ENCODE results near the gene SWAP70.

The SWAP70 gene

GRCh38 chr11:9755561-9756185 lies 91.8 kb downstream of the SWAP70 start:
- peaks cover 49% of the 10 kb centered on the region for H3K4me1 ChIP-seq (ENCODE audit: control insufficient read depth, insufficient read depth, low read depth, low read length)
- peaks cover 3 to 15% of the 10 kb centered on the region in 2 experiments for H3K36me3 ChIP-seq (ENCODE audit: control insufficient read depth in 1 of 2, insufficient read depth in 2 of 2, low read depth in 1 of 2, low read length in 2 of 2)
- H3K14ac ChIP-seq (ENCODE audit: low read length in 2 of 2): peak overlapping the region in 1 of 2 experiments; percentile 51
- H3K4me2 ChIP-seq (ENCODE audit: low read length, poor library complexity, severe bottlenecking): no peak overlapping the region
- H3K9me3 ChIP-seq (ENCODE audit: control insufficient read depth, low read length): no peaks in the 10 kb centered on the region
- no peaks in the 10 kb centered on the region for H3K79me1 ChIP-seq (replicated peaks; ENCODE audit: low read length, poor library complexity, severe bottlenecking)
- H3K4me3 ChIP-seq (ENCODE audit: insufficient read depth in 1 of 2, low read depth in 1 of 2, low read length in 2 of 2): no peak overlapping the region
- H3K4ac ChIP-seq (ENCODE audit: low read depth in 1 of 2, low read length in 2 of 2): peak overlapping the region; percentile 20 to 75
- H4K8ac ChIP-seq (ENCODE audit: low read length): peak overlapping the region; percentile 87
- peak overlapping the region; percentile 9 to 23 for H2BK12ac ChIP-seq (ENCODE audit: low read length in 2 of 2)
- peak overlapping the region; percentile 88 for H4K91ac ChIP-seq (ENCODE audit: low read length)
- H3K18ac ChIP-seq (ENCODE audit: low read depth in 1 of 2, low read length in 2 of 2): peak overlapping the region; percentile 80 to 85
- no peak overlapping the region for H2AFZ ChIP-seq (ENCODE audit: low read depth, low read length)
- peak overlapping the region; percentile 6 for H3K9ac ChIP-seq (ENCODE audit: low read length)
- H2BK5ac ChIP-seq (ENCODE audit: low read depth, low read length, poor library complexity, severe bottlenecking): no peak overlapping the region
- H2BK120ac ChIP-seq (ENCODE audit: low read depth, low read length): peak overlapping the region; percentile 76
- WGBS: 44% methylated on average over 7 of the region's 7 CpGs
- H3K27me3 ChIP-seq (ENCODE audit: control insufficient read depth in 1 of 2, insufficient read depth in 1 of 2, low read length in 2 of 2): no peaks in the 10 kb centered on the region
- H3K23ac ChIP-seq (ENCODE audit: low read length in 2 of 2): no peak overlapping the region
- H2BK15ac ChIP-seq (ENCODE audit: low read depth, poor library complexity, severe bottlenecking): peak overlapping the region; percentile 87
- H2AK5ac ChIP-seq (ENCODE audit: low read length, severe bottlenecking): peak overlapping the region; percentile 69
- H3K27ac ChIP-seq (ENCODE audit: low read length, poor library complexity, severe bottlenecking): peak overlapping the region; percentile 69
- peak; percentile 89 for DNase-seq

- peak overlapping the region; percentile 69 for H2AK5ac ChIP-seq (ENCODE audit: low read length, severe bottlenecking)
- H3K27ac ChIP-seq (ENCODE audit: low read length, poor library complexity, severe bottlenecking): peak overlapping the region; percentile 69
- peaks cover 49% of the 10 kb centered on the region for H3K4me1 ChIP-seq (ENCODE audit: control insufficient read depth, insufficient read depth, low read depth, low read length)
- H3K14ac ChIP-seq (ENCODE audit: low read length in 2 of 2): no peak overlapping the region
- H3K23ac ChIP-seq (ENCODE audit: low read length in 2 of 2): no peak overlapping the region
- peaks cover 3 to 7% of the 10 kb centered on the region in 2 experiments for H3K36me3 ChIP-seq (ENCODE audit: control insufficient read depth in 1 of 2, insufficient read depth in 2 of 2, low read depth in 1 of 2, low read length in 2 of 2)
- H2BK120ac ChIP-seq (ENCODE audit: low read depth, low read length): no peak overlapping the region
- peak overlapping the region; percentile 6 for H3K9ac ChIP-seq (ENCODE audit: low read length)
- H2BK5ac ChIP-seq (ENCODE audit: low read depth, low read length, poor library complexity, severe bottlenecking): no peak overlapping the region
- 97% methylated on average over 5 of the region's 5 CpGs for WGBS
- no peaks in the 10 kb centered on the region for H3K9me3 ChIP-seq (ENCODE audit: control insufficient read depth, low read length)
- no peaks in the 10 kb centered on the region for H3K27me3 ChIP-seq (ENCODE audit: control insufficient read depth in 1 of 2, insufficient read depth in 1 of 2, low read length in 2 of 2)
- no peak overlapping the region for H2AFZ ChIP-seq (ENCODE audit: low read depth, low read length)
- peak overlapping the region; percentile 85 for H4K91ac ChIP-seq (ENCODE audit: low read length)
- peak overlapping the region; percentile 58 to 75 for H3K4ac ChIP-seq (ENCODE audit: low read depth in 1 of 2, low read length in 2 of 2)
- peak overlapping the region; percentile 80 to 85 for H3K18ac ChIP-seq (ENCODE audit: low read depth in 1 of 2, low read length in 2 of 2)
- H2BK12ac ChIP-seq (ENCODE audit: low read length in 2 of 2): peak overlapping the region; percentile 60 to 87
- no peak overlapping the region for H3K4me3 ChIP-seq (ENCODE audit: insufficient read depth in 1 of 2, low read depth in 1 of 2, low read length in 2 of 2)
- H2BK15ac ChIP-seq (ENCODE audit: low read depth, poor library complexity, severe bottlenecking): no peak overlapping the region
- H3K4me2 ChIP-seq (ENCODE audit: low read length, poor library complexity, severe bottlenecking): no peak overlapping the region
- DNase-seq: no peak
- peak overlapping the region; percentile 87 for H4K8ac ChIP-seq (ENCODE audit: low read length)
- H3K79me1 ChIP-seq (replicated peaks; ENCODE audit: low read length, poor library complexity, severe bottlenecking): no peaks in the 10 kb centered on the region
Measured at GRCh38 chr11:9756461-9756860, 92.6 kb downstream of the SWAP70 start.

- Histone ChIP-seq H3K4me3 (ENCODE audit: insufficient read depth in 1 of 2, low read depth in 1 of 2, low read length in 2 of 2) (no peak overlapping the region), H3K27ac (ENCODE audit: low read length, poor library complexity, severe bottlenecking) (no peak overlapping the region), H4K91ac (ENCODE audit: low read length) (peak overlapping the region; percentile 85), H2BK5ac (ENCODE audit: low read depth, low read length, poor library complexity, severe bottlenecking) (no peak overlapping the region), H2AFZ (ENCODE audit: low read depth, low read length) (no peak overlapping the region), H2BK12ac (ENCODE audit: low read length in 2 of 2) (peak overlapping the region; percentile 60 to 87), H3K4ac (ENCODE audit: low read depth in 1 of 2, low read length in 2 of 2) (peak overlapping the region in 1 of 2 experiments; percentile 58), H3K14ac (ENCODE audit: low read length in 2 of 2) (no peak overlapping the region), H3K4me1 (ENCODE audit: control insufficient read depth, insufficient read depth, low read depth, low read length) (peaks cover 49% of the 10 kb centered on the region), H3K18ac (ENCODE audit: low read depth in 1 of 2, low read length in 2 of 2) (peak overlapping the region in 1 of 2 experiments; percentile 22), H3K9ac (ENCODE audit: low read length) (peak overlapping the region; percentile 96), H2BK120ac (ENCODE audit: low read depth, low read length) (peak overlapping the region; percentile 9), H3K79me1 (replicated peaks; ENCODE audit: low read length, poor library complexity, severe bottlenecking) (peaks cover under 1% of the 10 kb centered on the region), H2BK15ac (ENCODE audit: low read depth, poor library complexity, severe bottlenecking) (peak overlapping the region; percentile 26), H3K36me3 (ENCODE audit: control insufficient read depth in 1 of 2, insufficient read depth in 2 of 2, low read depth in 1 of 2, low read length in 2 of 2) (peaks cover 3% of the 10 kb centered on the region in 2 experiments), H3K27me3 (ENCODE audit: control insufficient read depth in 1 of 2, insufficient read depth in 1 of 2, low read length in 2 of 2) (no peaks in the 10 kb centered on the region), H3K9me3 (ENCODE audit: control insufficient read depth, low read length) (no peaks in the 10 kb centered on the region), H3K4me2 (ENCODE audit: low read length, poor library complexity, severe bottlenecking) (no peak overlapping the region), H4K8ac (ENCODE audit: low read length) (peak overlapping the region; percentile 5), H2AK5ac (ENCODE audit: low read length, severe bottlenecking) (peak overlapping the region; percentile 69), H3K23ac (ENCODE audit: low read length in 2 of 2) (no peak overlapping the region)
- no peak for DNase-seq
- WGBS: 94% methylated on average over 6 of the region's 6 CpGs
Measured at GRCh38 chr11:9756878-9757277, 93.0 kb downstream of the SWAP70 start.

GRCh38 chr11:9757809-9758636 lies 94.1 kb downstream of the SWAP70 start:
- Histone ChIP-seq H3K14ac (ENCODE audit: low read length in 2 of 2) (peak overlapping the region in 1 of 2 experiments; percentile 95), H3K4ac (ENCODE audit: low read depth in 1 of 2, low read length in 2 of 2) (peak overlapping the region; percentile 84 to 94), H3K4me2 (ENCODE audit: low read length, poor library complexity, severe bottlenecking) (peak overlapping the region; percentile 72), H3K23ac (ENCODE audit: low read length in 2 of 2) (no peak overlapping the region), H2BK5ac (ENCODE audit: low read depth, low read length, poor library complexity, severe bottlenecking) (peak overlapping the region; percentile 100), H4K91ac (ENCODE audit: low read length) (peak overlapping the region; percentile 100), H3K27ac (ENCODE audit: low read length, poor library complexity, severe bottlenecking) (peak overlapping the region; percentile 98), H3K4me1 (ENCODE audit: control insufficient read depth, insufficient read depth, low read depth, low read length) (peaks cover 51% of the 10 kb centered on the region), H3K9ac (ENCODE audit: low read length) (peak overlapping the region; percentile 96), H2BK12ac (ENCODE audit: low read length in 2 of 2) (peak overlapping the region; percentile 75 to 92), H4K8ac (ENCODE audit: low read length) (peak overlapping the region; percentile 97), H2AFZ (ENCODE audit: low read depth, low read length) (peak overlapping the region; percentile 66), H3K4me3 (ENCODE audit: insufficient read depth in 1 of 2, low read depth in 1 of 2, low read length in 2 of 2) (peak overlapping the region in 1 of 2 experiments; percentile 77), H2BK15ac (ENCODE audit: low read depth, poor library complexity, severe bottlenecking) (peak overlapping the region; percentile 99), H2BK120ac (ENCODE audit: low read depth, low read length) (peak overlapping the region; percentile 77), H3K9me3 (ENCODE audit: control insufficient read depth, low read length) (no peaks in the 10 kb centered on the region), H3K36me3 (ENCODE audit: control insufficient read depth in 1 of 2, insufficient read depth in 2 of 2, low read depth in 1 of 2, low read length in 2 of 2) (no peaks in the 10 kb centered on the region), H2AK5ac (ENCODE audit: low read length, severe bottlenecking) (peak overlapping the region; percentile 93), H3K79me1 (replicated peaks; ENCODE audit: low read length, poor library complexity, severe bottlenecking) (peaks cover 2% of the 10 kb centered on the region), H3K27me3 (ENCODE audit: control insufficient read depth in 1 of 2, insufficient read depth in 1 of 2, low read length in 2 of 2) (no peaks in the 10 kb centered on the region), H3K18ac (ENCODE audit: low read depth in 1 of 2, low read length in 2 of 2) (peak overlapping the region; percentile 93 to 99)
- 8% methylated on average over 50 of the region's 64 CpGs for WGBS
- peak; percentile 76 for DNase-seq

Measured in mesenchymal stem cell (in vitro differentiated cells and primary cell).